Amniotic epithelial cell (primary cell): ENCODE measurements around the gene KRTAP10-5.
"Not testable (repeated sequence)": the region's sequence is repeated elsewhere in the genome, so short reads cannot be mapped to it uniquely, and the experiment has no call there.

Experiments used
- DNase-seq: peaks from one replicate; pipeline ENCODE4 v3.0.0-alpha.2; 2010; ENCODE audit warnings: low read depth

KRTAP10-5 gene

GRCh38 chr21:44610157-44610843 lies 29.9 kb upstream of the KRTAP10-5 start:
- DNase-seq: not testable (repeated sequence)

DNA sequence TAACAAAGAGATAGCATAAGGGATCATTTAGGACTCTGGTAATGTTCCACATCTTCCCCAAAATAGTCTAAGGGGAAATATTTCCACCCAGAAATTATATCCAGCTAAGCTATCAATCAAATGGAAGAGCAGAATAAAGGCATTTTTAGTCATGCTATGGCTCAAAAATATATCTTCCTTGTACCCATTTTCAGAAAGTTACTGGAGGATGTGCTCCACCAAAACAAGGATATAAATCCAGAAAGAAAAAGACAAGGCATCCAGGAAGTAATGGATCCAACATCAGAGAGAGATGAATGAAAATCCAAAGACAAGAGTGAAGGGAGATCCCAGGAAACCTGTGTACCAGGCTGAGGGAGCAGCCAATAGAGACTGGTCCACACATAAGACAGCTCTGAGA lies 28.8 kb upstream of the KRTAP10-5 start:
- no peak for DNase-seq

DNA sequence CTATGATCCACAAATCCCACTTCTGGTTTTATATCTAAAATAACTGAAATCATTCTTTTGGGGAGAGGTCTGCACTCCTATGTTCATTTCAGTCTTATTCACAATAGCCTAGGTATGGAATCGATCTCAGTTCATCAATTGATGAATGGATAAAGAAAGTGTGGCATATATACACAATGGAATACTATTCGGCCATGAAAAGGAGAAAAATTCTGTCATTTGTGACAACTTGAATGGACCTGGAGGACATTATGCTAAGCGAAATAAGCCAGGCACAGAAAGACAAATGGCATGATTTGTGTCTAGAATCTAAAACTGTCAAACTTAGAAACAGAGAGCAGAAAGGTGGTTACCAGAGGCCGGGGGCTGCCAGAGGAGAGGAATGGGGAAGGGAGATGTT lies 26.1 kb upstream of the KRTAP10-5 start:
- no peak for DNase-seq

- DNase-seq: no peak
Measured at GRCh38 chr21:44603911-44604310, 23.5 kb upstream of the KRTAP10-5 start.

DNA sequence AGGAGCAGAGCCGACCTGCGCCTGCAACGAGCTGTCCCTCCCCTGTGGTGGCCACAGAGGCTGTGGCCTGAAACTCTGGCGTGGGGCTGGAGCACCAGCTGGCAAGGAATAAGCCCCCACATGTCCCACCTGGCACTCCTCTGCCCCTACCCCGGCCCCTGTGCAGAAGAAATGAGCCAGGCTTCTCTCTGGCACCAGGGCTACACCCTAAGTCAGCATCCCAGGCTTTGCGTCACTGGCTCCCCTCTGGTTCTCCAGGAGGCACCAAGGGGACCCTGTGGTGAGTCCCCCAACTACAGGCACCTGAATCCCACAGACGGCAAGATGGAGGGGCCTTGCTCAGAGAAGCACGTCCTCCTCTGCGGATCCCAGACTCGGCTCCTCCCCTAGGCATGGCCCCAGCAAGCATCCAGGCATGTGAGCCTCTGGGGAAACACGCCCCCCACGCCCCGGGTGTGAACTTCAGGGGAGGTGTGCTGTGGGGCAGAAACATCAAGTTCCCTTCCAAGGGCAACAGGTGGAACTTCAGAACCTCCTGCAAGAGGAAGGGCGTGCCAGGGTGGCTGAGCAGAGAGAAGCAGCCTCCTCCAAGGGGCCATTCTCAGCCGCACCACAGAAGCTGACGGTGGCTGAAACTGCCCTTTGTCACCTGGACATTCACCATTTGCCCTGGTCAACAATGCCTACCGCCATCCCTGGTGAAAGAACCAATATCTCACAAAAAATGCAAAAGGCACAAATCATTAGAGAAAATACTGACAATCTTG lies 22.9 kb upstream of the KRTAP10-5 start:
- no peak for DNase-seq

DNA sequence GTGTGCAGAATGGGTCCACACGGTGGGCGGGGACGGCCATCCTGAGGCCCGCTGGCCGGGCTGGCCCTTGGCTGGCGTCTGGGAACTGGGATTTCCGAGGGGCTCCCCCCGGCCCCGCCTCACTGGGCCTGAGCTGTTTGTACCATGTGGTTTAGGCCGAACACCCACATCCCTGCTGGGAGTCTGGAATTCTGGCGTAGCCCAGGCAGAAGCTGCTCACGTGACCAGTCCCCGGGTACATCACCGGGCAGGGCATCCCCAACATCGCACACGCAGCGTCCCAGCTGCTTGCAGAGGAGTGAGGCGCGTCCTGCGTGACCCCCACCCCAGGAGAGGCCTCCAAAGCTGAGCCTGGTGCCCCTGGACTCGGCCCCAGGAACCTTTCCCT lies 22.1 kb upstream of the KRTAP10-5 start:
- DNase-seq: no peak

DNA sequence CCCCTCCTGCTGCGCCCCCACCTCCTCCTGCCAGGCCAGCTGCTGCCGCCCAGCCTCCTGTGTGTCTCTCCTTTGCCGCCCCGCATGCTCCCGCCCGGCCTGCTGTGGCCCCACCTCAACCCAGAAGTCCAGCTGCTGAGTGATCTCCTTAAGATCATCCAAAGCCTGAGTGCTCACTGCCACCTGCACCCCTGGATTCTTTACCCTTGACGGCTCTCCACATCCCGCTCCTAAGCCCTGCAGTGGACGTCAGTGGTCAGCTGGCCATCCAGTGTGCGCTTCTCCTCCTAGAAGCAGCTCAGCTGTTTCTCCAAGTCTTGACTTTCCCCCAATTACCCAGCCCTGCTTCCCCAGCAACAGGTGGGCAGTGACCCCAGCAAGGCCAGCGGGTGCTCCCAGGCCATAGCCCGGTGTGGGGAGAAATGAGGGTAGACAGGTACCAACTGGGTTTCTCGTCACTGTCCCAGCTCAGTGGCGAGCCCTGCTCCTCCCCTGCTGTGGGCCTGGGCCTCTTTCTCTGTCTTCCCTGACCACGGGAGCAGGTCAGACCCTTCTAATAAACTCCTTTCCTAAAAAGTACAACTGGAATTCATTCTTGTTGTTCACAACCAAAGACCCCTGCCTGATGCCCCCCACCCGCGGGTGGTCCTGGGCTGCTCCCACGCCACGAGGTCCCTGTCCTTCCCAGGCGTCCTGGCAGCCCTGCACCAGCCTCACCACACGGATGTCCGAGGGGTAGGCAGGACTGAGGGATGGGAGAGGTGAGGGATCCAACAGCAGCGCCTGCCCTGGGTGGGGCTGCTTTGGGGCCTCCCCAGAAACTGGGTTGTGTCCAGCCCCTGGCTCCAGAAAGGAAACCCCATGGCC lies 21.4 kb upstream of the KRTAP10-5 start:
- no peak for DNase-seq

DNA sequence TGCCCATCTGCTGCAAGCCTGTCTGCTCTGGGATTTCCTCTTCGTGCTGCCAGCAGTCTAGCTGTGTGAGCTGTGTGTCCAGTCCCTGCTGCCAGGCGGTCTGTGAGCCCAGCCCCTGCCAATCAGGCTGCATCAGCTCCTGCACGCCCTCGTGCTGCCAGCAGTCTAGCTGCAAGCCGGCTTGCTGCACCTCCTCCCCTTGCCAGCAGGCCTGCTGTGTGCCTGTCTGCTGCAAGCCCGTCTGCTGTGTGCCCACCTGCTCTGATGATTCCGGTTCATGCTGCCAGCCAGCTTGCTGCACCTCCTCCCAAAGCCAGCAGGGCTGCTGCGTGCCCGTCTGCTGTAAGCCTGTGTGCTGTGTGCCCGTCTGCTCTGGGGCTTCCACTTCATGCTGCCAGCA lies 20.7 kb upstream of the KRTAP10-5 start:
- not testable (repeated sequence) for DNase-seq

GRCh38 chr21:44600118-44600978 lies 19.9 kb upstream of the KRTAP10-5 start, which contains the start of gene KRTAP10-7:
Gene KRTAP10-7, plus strand, starts transcription at chr21:44600597. Its CDS starts 25 bp downstream, at chr21:44600622.
- DNase-seq: not testable (repeated sequence)

DNA sequence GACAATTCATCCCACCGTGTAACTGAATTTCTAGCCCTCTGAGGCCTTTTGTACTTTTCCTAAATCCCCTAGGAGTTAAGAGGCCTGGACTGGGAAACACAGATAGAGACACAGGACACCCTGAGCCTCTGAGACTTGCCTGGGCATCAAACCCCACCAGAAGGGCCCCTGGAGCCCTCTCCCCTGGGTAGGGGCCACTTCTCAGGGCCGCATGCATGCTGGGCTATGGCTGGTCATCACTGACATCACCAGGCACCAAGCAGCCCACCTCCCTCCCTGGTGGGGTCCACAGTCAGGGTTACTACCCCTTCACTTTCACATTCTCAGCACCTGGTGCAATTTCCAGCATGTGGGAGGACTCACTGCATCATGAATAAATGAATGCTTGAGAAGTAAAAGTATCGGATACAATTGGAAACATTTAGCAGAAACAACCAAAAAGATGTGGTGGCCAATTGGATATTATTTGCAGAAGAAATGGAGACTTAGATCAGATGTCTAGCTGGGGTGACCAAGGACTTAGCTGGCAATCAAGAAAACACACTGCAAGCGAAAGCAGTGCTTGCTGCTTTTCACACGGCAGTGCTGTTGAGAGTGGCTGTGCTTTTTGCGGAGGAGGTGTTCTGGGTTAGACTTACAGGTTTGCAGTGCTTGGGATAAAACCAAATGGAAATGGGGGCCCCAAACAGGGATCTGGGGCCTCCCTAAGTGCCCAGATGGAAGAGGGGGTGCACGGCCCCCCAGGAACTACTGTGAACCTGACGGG lies 19.0 kb upstream of the KRTAP10-5 start:
- DNase-seq: no peak

- DNase-seq: no peak
Measured at GRCh38 chr21:44598061-44598460, 17.7 kb upstream of the KRTAP10-5 start.

GRCh38 chr21:44596068-44596725 lies 15.8 kb upstream of the KRTAP10-5 start:
- DNase-seq: no peak

DNA sequence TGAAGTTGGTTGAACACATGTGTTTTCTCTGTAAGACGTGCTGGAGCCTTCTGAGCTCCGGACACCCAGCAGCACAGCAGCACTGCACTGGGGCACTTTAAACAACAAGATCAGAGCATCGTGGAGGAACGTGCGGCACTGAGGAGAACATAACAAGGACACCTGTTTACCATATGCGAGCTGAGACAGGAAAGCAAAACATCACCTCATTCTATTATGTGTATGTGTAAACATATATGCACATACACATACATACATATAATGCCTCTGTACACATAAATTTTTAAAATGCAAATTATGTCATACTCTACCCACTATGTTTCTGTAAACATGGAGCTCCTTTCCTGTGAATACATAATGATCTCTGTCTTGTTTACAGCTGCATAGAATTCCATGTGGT lies 15.1 kb upstream of the KRTAP10-5 start:
- no peak for DNase-seq

DNA sequence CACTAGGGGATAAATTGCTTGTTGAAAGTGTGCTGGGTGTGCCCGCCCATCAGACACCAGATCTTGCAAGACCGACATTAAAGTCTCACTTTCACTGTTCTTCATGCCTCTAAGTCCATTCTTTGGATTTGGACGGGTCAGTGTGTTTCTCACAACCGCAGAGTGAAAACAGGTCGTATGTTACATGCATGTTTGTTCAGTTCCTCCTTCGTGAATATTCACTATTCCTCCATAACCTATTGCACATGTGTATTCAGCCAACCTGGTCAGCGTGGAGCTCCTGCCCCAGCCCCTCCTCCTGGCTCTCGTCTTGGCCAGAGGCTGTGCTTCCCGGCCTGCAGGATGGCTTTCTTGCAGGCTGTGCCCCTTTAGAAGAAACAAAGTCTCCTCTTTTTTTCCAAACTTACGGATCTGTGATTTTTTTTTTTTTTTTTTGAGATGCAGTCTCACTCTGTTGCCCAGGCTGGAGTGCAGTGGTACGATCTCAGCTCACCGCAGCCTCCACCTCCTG lies 14.1 kb upstream of the KRTAP10-5 start:
- DNase-seq: no peak

DNA sequence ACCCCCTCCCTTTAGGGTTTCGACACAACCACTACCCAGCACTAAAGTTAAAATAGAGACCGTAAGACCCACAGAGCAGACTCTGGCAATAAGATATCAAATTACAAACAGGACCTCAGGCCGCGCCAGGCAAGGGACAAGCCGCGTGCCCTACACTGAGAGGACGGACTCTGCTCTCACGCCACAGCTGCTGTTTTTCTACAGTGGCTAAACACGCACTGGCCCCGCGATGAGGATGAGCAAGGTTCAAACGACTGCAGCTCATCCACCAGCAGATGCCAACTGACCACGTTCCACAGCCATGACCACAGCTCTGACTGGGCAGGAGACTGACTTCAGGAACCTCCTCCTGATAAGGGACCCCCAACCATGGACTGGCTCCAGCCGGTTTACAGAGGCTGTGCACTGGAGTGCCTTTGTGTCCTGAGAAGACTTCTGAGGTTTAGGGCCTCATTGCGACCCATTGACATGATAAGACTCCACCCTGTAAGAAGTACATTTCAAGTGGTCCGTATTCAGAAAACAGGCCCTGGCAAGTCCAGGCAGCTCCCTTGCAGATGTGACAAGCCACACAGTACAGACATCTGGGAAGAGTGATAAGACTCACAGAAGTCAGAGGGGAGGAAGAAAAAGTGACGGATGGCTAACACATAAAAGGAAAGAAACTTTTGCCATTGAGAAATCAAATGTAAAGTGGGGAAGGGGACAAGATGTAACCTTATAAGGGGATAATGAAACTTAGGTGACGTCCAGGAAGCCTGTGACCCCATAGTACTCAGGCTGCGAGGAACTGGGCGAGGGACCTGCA lies 13.4 kb upstream of the KRTAP10-5 start:
- DNase-seq: no peak

GRCh38 chr21:44592446-44593311 lies 12.3 kb upstream of the KRTAP10-5 start, which contains the start of gene KRTAP10-6:
Gene KRTAP10-6, minus strand, starts transcription at chr21:44592505. Its CDS starts 21 bp downstream, at chr21:44592484.
- DNase-seq: no peak

DNA sequence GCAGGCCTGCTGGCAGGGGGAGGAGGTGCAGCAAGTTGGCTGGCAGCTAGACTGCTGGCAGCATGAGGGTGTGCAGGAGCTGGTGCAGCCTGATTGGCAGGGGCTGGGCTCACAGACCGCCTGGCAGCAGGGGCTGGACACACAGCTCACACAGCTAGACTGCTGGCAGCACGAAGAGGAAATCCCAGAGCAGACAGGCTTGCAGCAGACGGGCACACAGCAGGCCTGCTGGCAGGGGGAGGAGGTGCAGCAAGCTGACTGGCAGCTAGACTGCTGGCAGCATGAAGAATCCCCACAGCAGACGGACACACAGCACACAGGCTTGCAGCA lies 11.4 kb upstream of the KRTAP10-5 start:
- DNase-seq: not testable (repeated sequence)
